GM20431 (cell line): ENCODE data around the gene LCN2.

Experiments used
- in situ Hi-C: fragments of 300-500 bp; cut with MseI, MboI; formaldehyde crosslinking; loops from one replicate; pipeline ENCODE4 v1.15.0; 2020; ENCODE audit warnings: low sequenced_read_pairs; ENCODE audit not compliant: unreplicated experiment

Gene LCN2

GRCh38 chr9:128114326-128115186 is 34.7 kb upstream of the LCN2 start:
- in situ Hi-C loops: no loop called here

- in situ Hi-C loops: no loop called here
Measured at GRCh38 chr9:128115187-128116103, 33.8 kb upstream of the LCN2 start.

GRCh38 chr9:128116104-128117083 is 32.9 kb upstream of the LCN2 start:
- in situ Hi-C loops: no loop called here

- in situ Hi-C loops: no loop called here
Measured at GRCh38 chr9:128117613-128118471, 31.4 kb upstream of the LCN2 start.

GRCh38 chr9:128118472-128118857 is 30.8 kb upstream of the LCN2 start:
- in situ Hi-C loops: no loop called here

- in situ Hi-C loops: no loop called here
Measured at GRCh38 chr9:128118971-128119665, 30.1 kb upstream of the LCN2 start.

- in situ Hi-C loops: no loop called here
Measured at GRCh38 chr9:128120061-128120740, 29.1 kb upstream of the LCN2 start.

- in situ Hi-C loops: no loop called here
Measured at GRCh38 chr9:128120741-128121465, 28.4 kb upstream of the LCN2 start.

- in situ Hi-C loops: no loop called here
Measured at GRCh38 chr9:128121466-128121810, 27.8 kb upstream of the LCN2 start.

- in situ Hi-C loops: no loop called here
Measured at GRCh38 chr9:128121924-128122808, 27.1 kb upstream of the LCN2 start.

- in situ Hi-C loops: no loop called here
Measured at GRCh38 chr9:128122809-128123175, 26.5 kb upstream of the LCN2 start.

GRCh38 chr9:128123451-128124080 is 25.7 kb upstream of the LCN2 start:
- in situ Hi-C loops: no loop called here

- in situ Hi-C loops: no loop called here
Measured at GRCh38 chr9:128124451-128124850, 24.8 kb upstream of the LCN2 start.

- in situ Hi-C loops: no loop called here
Measured at GRCh38 chr9:128124873-128125579, 24.2 kb upstream of the LCN2 start.

- in situ Hi-C loops: no loop called here
Measured at GRCh38 chr9:128125580-128126354, 23.5 kb upstream of the LCN2 start.
